Keratinocyte (primary cell): ENCODE data around the gene HOXB8.

ENCODE experiments used
- CTCF ChIP-seq, 3 experiments: IDR thresholded peaks in 1 of 3; conservative IDR thresholded peaks in 1 of 3; optimal IDR thresholded peaks in 1 of 3; 2 replicates in 2 of 3; 3 replicates in 1 of 3; pipeline versions ENCODE3 to v1.5.1; 2011; ENCODE audit warnings: low read length in 3 of 3, mild to moderate bottlenecking in 3 of 3, moderate library complexity in 2 of 3, control low read depth in 1 of 3, inconsistent platforms in 1 of 3; ENCODE audit not compliant: insufficient read depth in 2 of 3; ENCODE audit errors: extremely low read depth in 1 of 3
- EZH2 ChIP-seq: IDR thresholded peaks from one replicate; pipeline ENCODE4 v1.6.1; 2012; ENCODE audit warnings: inconsistent platforms, mild to moderate bottlenecking, low read length, moderate library complexity

GRCh38 chr17:48620461-48621139 is 5.5 kb upstream of the HOXB8 start:
- TF ChIP-seq EZH2 (no peak), CTCF (optimal IDR thresholded peaks at IDR 0.05 in 1 of 3, IDR thresholded peaks at IDR 0.05 in 1 of 3, conservative IDR thresholded peaks at IDR 0.05 in 1 of 3; ENCODE audit: extremely low read depth in 1 of 3, insufficient read depth in 2 of 3, low read length in 3 of 3) (no peak)
